ENCODE measurements around the gene ALDOC.
"Not testable (repeated sequence)": the region's sequence is repeated elsewhere in the genome, so short reads cannot be mapped to it uniquely, and the experiment has no call there.

Gene ALDOC

GRCh38 chr17:28610376-28610775, 33.7 kb upstream of the ALDOC start:
- TF ChIP-seq CTCF (IDR thresholded peaks at IDR 0.05) = no peak
- Mint-ChIP-seq H3K27ac (peak overlapping the region; percentile 75), H3K4me3 (no peak overlapping the region), H3K36me3 (ENCODE audit: low read depth) (peaks cover 53% of the 10 kb centered on the region), H3K4me1 (no peaks in the 10 kb centered on the region), H3K9me3 (no peaks in the 10 kb centered on the region), H3K27me3 (ENCODE audit: low read depth, poor library complexity) (no peaks in the 10 kb centered on the region)
- DNase-seq = no peak

- not testable (repeated sequence) for H3K9me3 Mint-ChIP-seq; H3K27ac Mint-ChIP-seq; DNase-seq; H3K4me3 Mint-ChIP-seq; H3K27me3 Mint-ChIP-seq (ENCODE audit: low read depth, poor library complexity); H3K4me1 Mint-ChIP-seq
- H3K36me3 Mint-ChIP-seq (ENCODE audit: low read depth) = peaks cover 44% of the 10 kb centered on the region
Measured at GRCh38 chr17:28604031-28604430, 27.3 kb upstream of the ALDOC start.

- no peak for DNase-seq
- H3K27ac Mint-ChIP-seq = peak overlapping the region; percentile 60
- H3K4me3 Mint-ChIP-seq = peak overlapping the region; percentile 96
- H3K27me3 Mint-ChIP-seq (ENCODE audit: low read depth, poor library complexity) = no peaks in the 10 kb centered on the region
- H3K9me3 Mint-ChIP-seq = no peaks in the 10 kb centered on the region
- peaks cover 26% of the 10 kb centered on the region for H3K4me1 Mint-ChIP-seq
- H3K36me3 Mint-ChIP-seq (ENCODE audit: low read depth) = peaks cover 35% of the 10 kb centered on the region
- no peak for TF ChIP-seq CTCF (IDR thresholded peaks at IDR 0.05)
Measured at GRCh38 chr17:28599311-28600184, 22.9 kb upstream of the ALDOC start.

- no peaks in the 10 kb centered on the region for H3K27me3 Mint-ChIP-seq (ENCODE audit: low read depth, poor library complexity)
- H3K4me1 Mint-ChIP-seq = peaks cover 26% of the 10 kb centered on the region
- DNase-seq = peak; percentile 93
- no peaks in the 10 kb centered on the region for H3K9me3 Mint-ChIP-seq
- H3K27ac Mint-ChIP-seq = peak within 1 kb of the TSS; percentile 98
- peaks cover 35% of the 10 kb centered on the region for H3K36me3 Mint-ChIP-seq (ENCODE audit: low read depth)
- TF ChIP-seq CTCF (IDR thresholded peaks at IDR 0.05) = no peak
- H3K4me3 Mint-ChIP-seq = peak within 1 kb of the TSS; percentile 96
Measured at GRCh38 chr17:28598799-28599310, 22.2 kb upstream of the ALDOC start, which contains the start of gene SPAG5. Gene SPAG5, minus strand, starts transcription at chr17:28599025. Its CDS starts 79 bp downstream, at chr17:28598946.

- H3K27me3 Mint-ChIP-seq (ENCODE audit: low read depth, poor library complexity) = no peaks in the 10 kb centered on the region
- peaks cover 35% of the 10 kb centered on the region for H3K36me3 Mint-ChIP-seq (ENCODE audit: low read depth)
- no peaks in the 10 kb centered on the region for H3K9me3 Mint-ChIP-seq
- no peak for DNase-seq
- H3K27ac Mint-ChIP-seq = peak overlapping the region; percentile 98
- H3K4me3 Mint-ChIP-seq = peak overlapping the region; percentile 96
- peaks cover 26% of the 10 kb centered on the region for H3K4me1 Mint-ChIP-seq
- TF ChIP-seq CTCF (IDR thresholded peaks at IDR 0.05) = no peak
Measured at GRCh38 chr17:28598389-28598788, 21.7 kb upstream of the ALDOC start.

GRCh38 chr17:28597606-28598383, 21.1 kb upstream of the ALDOC start:
- H3K9me3 Mint-ChIP-seq = no peaks in the 10 kb centered on the region
- H3K4me1 Mint-ChIP-seq = peaks cover 26% of the 10 kb centered on the region
- H3K27me3 Mint-ChIP-seq (ENCODE audit: low read depth, poor library complexity) = no peaks in the 10 kb centered on the region
- H3K4me3 Mint-ChIP-seq = peak overlapping the region; percentile 96
- DNase-seq = no peak
- TF ChIP-seq CTCF (IDR thresholded peaks at IDR 0.05) = no peak
- peaks cover 35% of the 10 kb centered on the region for H3K36me3 Mint-ChIP-seq (ENCODE audit: low read depth)
- H3K27ac Mint-ChIP-seq = peak overlapping the region; percentile 98

All from nephron progenitor cell (in vitro differentiated cells).